ENCODE data around the gene GK. TPM values are rescaled to one million over a fixed set of nuclear protein-coding genes. Genes with fewer than 3 reads are reported as not detected.
"Not testable (repeated sequence)": the region's sequence is repeated elsewhere in the genome, so short reads cannot be mapped to it uniquely, and the experiment has no call there.

The GK gene
- total RNA-seq, 1 donor from 2014 or later, result 7.3 TPM

DNA sequence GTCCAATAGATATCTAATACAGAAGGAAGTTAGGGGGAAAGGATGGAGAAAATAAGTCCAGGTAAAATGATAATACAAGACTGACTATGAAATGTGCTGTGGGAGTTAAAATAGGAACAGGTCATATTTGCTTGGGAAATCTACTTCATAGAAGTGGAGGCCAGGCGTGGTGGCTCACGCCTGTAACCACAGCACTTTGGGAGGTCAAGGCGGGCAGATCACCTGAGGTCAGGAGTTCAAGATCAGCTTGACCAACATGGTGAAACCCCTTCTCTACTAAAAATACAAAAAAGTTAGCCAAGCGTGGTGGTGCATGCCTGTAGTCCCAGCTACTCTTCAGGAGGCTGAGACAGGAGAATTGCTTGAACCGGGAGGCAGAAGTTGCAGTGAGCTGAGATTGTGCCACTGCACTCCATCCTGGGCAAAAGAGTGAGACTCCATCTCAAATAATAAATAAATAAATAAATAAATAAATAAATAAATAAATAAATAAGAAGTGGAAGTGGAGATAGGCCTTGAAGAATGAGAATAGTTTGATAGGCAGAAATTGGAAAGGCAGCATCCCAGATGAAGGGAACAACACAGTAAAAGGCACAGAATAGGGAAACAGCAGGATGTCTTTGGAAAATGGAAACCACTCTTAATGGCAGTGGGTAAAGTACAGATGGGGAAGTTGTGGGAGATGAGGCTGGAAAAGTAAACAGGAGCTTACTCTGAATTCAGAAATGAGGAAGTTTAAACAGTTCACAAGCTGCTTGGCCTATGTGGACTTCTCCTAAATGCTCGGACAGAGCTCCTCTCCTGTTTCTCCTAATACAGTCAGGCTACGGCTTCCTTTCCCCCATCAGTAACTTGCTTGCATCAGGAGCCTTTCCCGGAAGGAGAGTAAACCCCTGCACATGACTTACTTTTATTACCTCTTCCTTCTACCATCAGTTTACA is 15.1 kb upstream of the GK start:
- Mint-ChIP-seq H3K27ac (ENCODE audit: unreplicated experiment) (no peak overlapping the region), H3K27me3 (ENCODE audit: unreplicated experiment) (no peaks in the 10 kb centered on the region), H3K4me1 (ENCODE audit: unreplicated experiment) (no peaks in the 10 kb centered on the region), H3K36me3 (ENCODE audit: unreplicated experiment) (no peaks in the 10 kb centered on the region), H3K4me3 (ENCODE audit: unreplicated experiment) (no peak overlapping the region), H3K9me3 (ENCODE audit: unreplicated experiment) (no peaks in the 10 kb centered on the region)
- TF ChIP-seq, protein P1, sequence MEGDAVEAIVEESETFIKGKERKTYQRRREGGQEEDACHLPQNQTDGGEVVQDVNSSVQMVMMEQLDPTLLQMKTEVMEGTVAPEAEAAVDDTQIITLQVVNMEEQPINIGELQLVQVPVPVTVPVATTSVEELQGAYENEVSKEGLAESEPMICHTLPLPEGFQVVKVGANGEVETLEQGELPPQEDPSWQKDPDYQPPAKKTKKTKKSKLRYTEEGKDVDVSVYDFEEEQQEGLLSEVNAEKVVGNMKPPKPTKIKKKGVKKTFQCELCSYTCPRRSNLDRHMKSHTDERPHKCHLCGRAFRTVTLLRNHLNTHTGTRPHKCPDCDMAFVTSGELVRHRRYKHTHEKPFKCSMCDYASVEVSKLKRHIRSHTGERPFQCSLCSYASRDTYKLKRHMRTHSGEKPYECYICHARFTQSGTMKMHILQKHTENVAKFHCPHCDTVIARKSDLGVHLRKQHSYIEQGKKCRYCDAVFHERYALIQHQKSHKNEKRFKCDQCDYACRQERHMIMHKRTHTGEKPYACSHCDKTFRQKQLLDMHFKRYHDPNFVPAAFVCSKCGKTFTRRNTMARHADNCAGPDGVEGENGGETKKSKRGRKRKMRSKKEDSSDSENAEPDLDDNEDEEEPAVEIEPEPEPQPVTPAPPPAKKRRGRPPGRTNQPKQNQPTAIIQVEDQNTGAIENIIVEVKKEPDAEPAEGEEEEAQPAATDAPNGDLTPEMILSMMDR (IDR thresholded peaks at IDR 0.05), result no peak
- DNase-seq (ENCODE audit: extremely low spot score, unreplicated experiment), result no peak

DNA sequence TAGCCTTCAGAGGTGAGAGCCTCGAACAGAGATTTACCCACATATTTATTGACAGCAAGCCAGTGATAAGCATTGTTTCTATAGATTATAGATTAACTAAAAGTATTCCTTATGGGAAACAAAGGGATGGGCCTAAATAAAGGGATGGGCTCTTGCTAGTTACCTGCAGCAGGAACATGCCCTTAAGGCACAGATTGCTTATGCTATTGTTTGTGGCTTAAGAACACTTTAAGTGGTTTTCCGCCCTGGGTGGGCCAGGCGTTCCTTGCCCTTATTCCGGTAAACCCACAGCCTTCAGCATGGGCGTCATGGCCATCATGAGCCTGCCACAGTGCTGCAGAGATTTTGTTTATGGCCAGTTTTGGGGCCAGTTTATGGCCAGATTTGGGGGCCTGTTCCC is 13.5 kb upstream of the GK start:
- H3K27ac Mint-ChIP-seq (ENCODE audit: unreplicated experiment); H3K27me3 Mint-ChIP-seq (ENCODE audit: unreplicated experiment); DNase-seq (ENCODE audit: extremely low spot score, unreplicated experiment); H3K4me3 Mint-ChIP-seq (ENCODE audit: unreplicated experiment); H3K36me3 Mint-ChIP-seq (ENCODE audit: unreplicated experiment); H3K9me3 Mint-ChIP-seq (ENCODE audit: unreplicated experiment); H3K4me1 Mint-ChIP-seq (ENCODE audit: unreplicated experiment): not testable (repeated sequence)

DNA sequence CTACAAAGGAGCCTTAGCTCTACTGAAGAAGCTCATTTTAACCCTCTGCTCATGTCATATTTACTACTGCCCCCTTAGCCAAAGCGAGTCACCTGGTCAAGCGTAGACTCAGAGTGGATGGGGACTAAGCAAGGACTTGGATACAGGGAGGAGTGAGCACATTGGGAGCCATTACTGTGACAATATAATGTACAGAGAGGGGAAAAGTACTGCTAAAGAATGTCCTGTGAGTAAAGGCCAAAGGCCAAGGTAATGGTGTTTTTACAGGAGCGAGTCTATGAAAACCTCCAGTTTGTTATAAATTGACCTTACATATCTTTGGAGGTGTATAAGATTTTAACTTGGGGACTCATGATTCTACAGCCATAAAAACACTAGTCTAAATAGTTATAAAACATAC is 10.6 kb upstream of the GK start:
- Mint-ChIP-seq H3K27me3 (ENCODE audit: unreplicated experiment) (no peaks in the 10 kb centered on the region), H3K27ac (ENCODE audit: unreplicated experiment) (no peak overlapping the region), H3K4me1 (ENCODE audit: unreplicated experiment) (peaks cover 5% of the 10 kb centered on the region), H3K4me3 (ENCODE audit: unreplicated experiment) (no peak overlapping the region), H3K36me3 (ENCODE audit: unreplicated experiment) (no peaks in the 10 kb centered on the region), H3K9me3 (ENCODE audit: unreplicated experiment) (no peaks in the 10 kb centered on the region)
- DNase-seq (ENCODE audit: extremely low spot score, unreplicated experiment), result no peak
- TF ChIP-seq, protein P1 (IDR thresholded peaks at IDR 0.05), result no peak

- Mint-ChIP-seq H3K36me3 (ENCODE audit: unreplicated experiment) (no peaks in the 10 kb centered on the region), H3K27me3 (ENCODE audit: unreplicated experiment) (no peaks in the 10 kb centered on the region), H3K4me3 (ENCODE audit: unreplicated experiment) (no peak overlapping the region), H3K27ac (ENCODE audit: unreplicated experiment) (no peak overlapping the region), H3K4me1 (ENCODE audit: unreplicated experiment) (peaks cover 5% of the 10 kb centered on the region), H3K9me3 (ENCODE audit: unreplicated experiment) (no peaks in the 10 kb centered on the region)
- DNase-seq (ENCODE audit: extremely low spot score, unreplicated experiment), result no peak
- TF ChIP-seq, protein P1 (IDR thresholded peaks at IDR 0.05), result no peak
Measured at GRCh38 chrX:30643313-30643821, 9.9 kb upstream of the GK start.

GRCh38 chrX:30649859-30650258 is 3.4 kb upstream of the GK start:
- TF ChIP-seq, protein P1 (IDR thresholded peaks at IDR 0.05), result no peak
- peaks cover 16% of the 10 kb centered on the region for H3K4me1 Mint-ChIP-seq (ENCODE audit: unreplicated experiment)
- DNase-seq (ENCODE audit: extremely low spot score, unreplicated experiment), result no peak
- no peaks in the 10 kb centered on the region for H3K9me3 Mint-ChIP-seq (ENCODE audit: unreplicated experiment)
- H3K36me3 Mint-ChIP-seq (ENCODE audit: unreplicated experiment), result no peaks in the 10 kb centered on the region
- H3K27ac Mint-ChIP-seq (ENCODE audit: unreplicated experiment), result no peak overlapping the region
- H3K4me3 Mint-ChIP-seq (ENCODE audit: unreplicated experiment), result no peak overlapping the region
- H3K27me3 Mint-ChIP-seq (ENCODE audit: unreplicated experiment), result no peaks in the 10 kb centered on the region

Measured in osteocyte (in vitro differentiated cells).